ENCODE measurements around the gene CCDC172.

Gene CCDC172

GRCh38 chr10:116324227-116324950 is at the start of gene CCDC172:
Gene CCDC172, plus strand, starts transcription at chr10:116324448. Its CDS starts 564 bp downstream, at chr10:116325012.
- no peak for DNase-seq

- DNase-seq: no peak
Observed at GRCh38 chr10:116276981-116277380, 47.3 kb upstream of the CCDC172 start.

- no peak for DNase-seq
Observed at GRCh38 chr10:116278846-116279245, 45.4 kb upstream of the CCDC172 start.

GRCh38 chr10:116281775-116282174 is 42.5 kb upstream of the CCDC172 start:
- DNase-seq: no peak

GRCh38 chr10:116286626-116287200 is 37.5 kb upstream of the CCDC172 start:
- DNase-seq: no peak

- DNase-seq: peak; percentile 31
Observed at GRCh38 chr10:116287906-116288501, 36.2 kb upstream of the CCDC172 start.

GRCh38 chr10:116289652-116290051 is 34.6 kb upstream of the CCDC172 start:
- no peak for DNase-seq

GRCh38 chr10:116292493-116292892 is 31.8 kb upstream of the CCDC172 start:
- DNase-seq: no peak

GRCh38 chr10:116296291-116296721 is 27.9 kb upstream of the CCDC172 start:
- no peak for DNase-seq

- DNase-seq: no peak
Observed at GRCh38 chr10:116298586-116298985, 25.7 kb upstream of the CCDC172 start.

GRCh38 chr10:116300542-116300941 is 23.7 kb upstream of the CCDC172 start:
- DNase-seq: no peak

GRCh38 chr10:116304923-116305322 is 19.3 kb upstream of the CCDC172 start:
- no peak for DNase-seq

GRCh38 chr10:116306847-116307246 is 17.4 kb upstream of the CCDC172 start:
- no peak for DNase-seq

GRCh38 chr10:116307455-116307854 is 16.8 kb upstream of the CCDC172 start:
- DNase-seq: no peak

GRCh38 chr10:116311016-116311415 is 13.2 kb upstream of the CCDC172 start:
- DNase-seq: no peak

- no peak for DNase-seq
Observed at GRCh38 chr10:116311706-116312490, 12.3 kb upstream of the CCDC172 start.

- no peak for DNase-seq
Observed at GRCh38 chr10:116312548-116312947, 11.7 kb upstream of the CCDC172 start.

- DNase-seq: no peak
Observed at GRCh38 chr10:116316503-116316902, 7.7 kb upstream of the CCDC172 start.

GRCh38 chr10:116324951-116325635 is 845 bp downstream of the CCDC172 start:
- DNase-seq: no peak

- DNase-seq: no peak
Observed at GRCh38 chr10:116325987-116326386, 1.7 kb downstream of the CCDC172 start.

GRCh38 chr10:116329153-116329552 is 4.9 kb downstream of the CCDC172 start:
- DNase-seq: no peak

GRCh38 chr10:116331815-116332214 is 7.6 kb downstream of the CCDC172 start:
- no peak for DNase-seq

- no peak for DNase-seq
Observed at GRCh38 chr10:116336866-116337265, 12.6 kb downstream of the CCDC172 start.

Measured in stimulated activated CD8-positive, alpha-beta memory T cell treated with anti-CD3 and anti-CD28 coated beads, Interleukin-4, amount 100 ng/mL, for 48 hours (primary cell).